DND-41 (cell line): ENCODE measurements around the gene UCK2.

Experiments used
- EZH2 ChIP-seq: IDR thresholded peaks from 3 replicates; pipeline ENCODE4 v1.6.1; 2012; ENCODE audit warnings: borderline replicate concordance, low read depth, mild to moderate bottlenecking, moderate library complexity, low read length, inconsistent platforms; ENCODE audit not compliant: severe bottlenecking
- TF ChIP-seq, protein P1 (sequence below): IDR thresholded peaks from 2 replicates; pipeline ENCODE4 v1.5.1; 2012; ENCODE audit warnings: borderline replicate concordance, low read length, moderate library complexity, mild to moderate bottlenecking; ENCODE audit not compliant: poor library complexity, severe bottlenecking; ENCODE audit errors: extremely low read depth

- TF ChIP-seq, protein P1, sequence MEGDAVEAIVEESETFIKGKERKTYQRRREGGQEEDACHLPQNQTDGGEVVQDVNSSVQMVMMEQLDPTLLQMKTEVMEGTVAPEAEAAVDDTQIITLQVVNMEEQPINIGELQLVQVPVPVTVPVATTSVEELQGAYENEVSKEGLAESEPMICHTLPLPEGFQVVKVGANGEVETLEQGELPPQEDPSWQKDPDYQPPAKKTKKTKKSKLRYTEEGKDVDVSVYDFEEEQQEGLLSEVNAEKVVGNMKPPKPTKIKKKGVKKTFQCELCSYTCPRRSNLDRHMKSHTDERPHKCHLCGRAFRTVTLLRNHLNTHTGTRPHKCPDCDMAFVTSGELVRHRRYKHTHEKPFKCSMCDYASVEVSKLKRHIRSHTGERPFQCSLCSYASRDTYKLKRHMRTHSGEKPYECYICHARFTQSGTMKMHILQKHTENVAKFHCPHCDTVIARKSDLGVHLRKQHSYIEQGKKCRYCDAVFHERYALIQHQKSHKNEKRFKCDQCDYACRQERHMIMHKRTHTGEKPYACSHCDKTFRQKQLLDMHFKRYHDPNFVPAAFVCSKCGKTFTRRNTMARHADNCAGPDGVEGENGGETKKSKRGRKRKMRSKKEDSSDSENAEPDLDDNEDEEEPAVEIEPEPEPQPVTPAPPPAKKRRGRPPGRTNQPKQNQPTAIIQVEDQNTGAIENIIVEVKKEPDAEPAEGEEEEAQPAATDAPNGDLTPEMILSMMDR, result no peak
- no peak for TF ChIP-seq EZH2
Measured at GRCh38 chr1:165888552-165888920, 61.1 kb downstream of the UCK2 start.
